Measurements from ENCODE around the gene CD248.

GRCh38 chr11:66315498-66315885 lies 1.4 kb downstream of the CD248 start:
- TF ChIP-seq CTCF (IDR thresholded peaks at IDR 0.05; ENCODE audit: insufficient read depth, low read length, poor library complexity, severe bottlenecking) (no peak), EZH2phosphoT487 (conservative IDR thresholded peaks at IDR 0.05; ENCODE audit: low read length) (no peak)
